Measurements from ENCODE around the gene ZCCHC3.
A peak's percentile ranks its signal among the peaks of the same experiment; 100 is the strongest.

The ZCCHC3 gene

DNA sequence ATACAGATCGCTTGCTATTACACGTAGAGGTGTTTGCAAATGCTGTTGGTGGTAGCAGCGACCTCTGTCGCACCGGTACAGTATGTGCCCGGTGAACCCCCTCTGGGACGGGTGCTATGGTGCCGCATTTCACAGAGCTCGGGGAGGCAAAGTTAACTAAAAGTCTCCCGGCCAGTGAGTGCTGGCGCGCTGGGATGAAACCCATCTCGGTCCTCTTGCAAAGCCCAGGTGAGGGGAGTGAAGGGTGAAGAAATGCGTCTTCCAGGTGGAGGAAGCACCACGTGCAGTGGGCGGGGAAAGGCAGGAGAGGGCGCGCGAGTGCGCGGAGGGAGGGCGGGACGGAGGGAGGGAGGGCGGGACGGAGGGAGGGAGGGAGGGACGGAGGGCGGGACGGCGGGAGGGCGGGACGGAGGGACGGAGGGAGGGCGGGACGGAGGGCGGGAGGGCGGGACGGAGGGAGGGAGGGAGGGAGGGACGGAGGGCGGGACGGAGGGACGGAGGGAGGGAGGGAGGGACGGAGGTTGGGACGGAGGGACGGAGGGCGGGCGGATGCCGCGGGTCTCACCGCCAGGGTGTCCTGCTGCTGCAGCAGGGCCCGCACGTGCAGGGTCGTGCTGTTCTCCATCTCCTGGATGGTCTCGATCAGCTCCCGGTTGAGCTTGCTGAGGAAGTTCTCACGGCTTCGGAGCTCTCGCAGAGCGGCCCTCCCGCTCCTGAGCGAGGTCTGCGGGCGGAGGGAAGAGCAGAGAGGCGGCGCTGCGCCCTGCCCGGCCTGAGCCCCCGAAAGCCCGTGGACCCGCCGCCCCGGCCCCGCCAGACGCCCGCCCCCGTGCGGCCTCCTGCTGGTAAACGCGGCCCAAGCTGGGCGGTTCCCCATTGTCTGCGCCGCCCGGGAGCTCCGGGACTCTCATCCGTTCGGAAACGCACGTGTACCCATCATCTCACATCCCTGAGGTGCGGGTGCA, 18.5 kb upstream of the ZCCHC3 start:
- peak; percentile 43 for DNase-seq (ENCODE audit: low read depth)
- H3K4me3 ChIP-seq (ENCODE audit: low read length), result no peak overlapping the region
- TF ChIP-seq, protein P1, sequence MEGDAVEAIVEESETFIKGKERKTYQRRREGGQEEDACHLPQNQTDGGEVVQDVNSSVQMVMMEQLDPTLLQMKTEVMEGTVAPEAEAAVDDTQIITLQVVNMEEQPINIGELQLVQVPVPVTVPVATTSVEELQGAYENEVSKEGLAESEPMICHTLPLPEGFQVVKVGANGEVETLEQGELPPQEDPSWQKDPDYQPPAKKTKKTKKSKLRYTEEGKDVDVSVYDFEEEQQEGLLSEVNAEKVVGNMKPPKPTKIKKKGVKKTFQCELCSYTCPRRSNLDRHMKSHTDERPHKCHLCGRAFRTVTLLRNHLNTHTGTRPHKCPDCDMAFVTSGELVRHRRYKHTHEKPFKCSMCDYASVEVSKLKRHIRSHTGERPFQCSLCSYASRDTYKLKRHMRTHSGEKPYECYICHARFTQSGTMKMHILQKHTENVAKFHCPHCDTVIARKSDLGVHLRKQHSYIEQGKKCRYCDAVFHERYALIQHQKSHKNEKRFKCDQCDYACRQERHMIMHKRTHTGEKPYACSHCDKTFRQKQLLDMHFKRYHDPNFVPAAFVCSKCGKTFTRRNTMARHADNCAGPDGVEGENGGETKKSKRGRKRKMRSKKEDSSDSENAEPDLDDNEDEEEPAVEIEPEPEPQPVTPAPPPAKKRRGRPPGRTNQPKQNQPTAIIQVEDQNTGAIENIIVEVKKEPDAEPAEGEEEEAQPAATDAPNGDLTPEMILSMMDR (IDR thresholded peaks at IDR 0.05; ENCODE audit: insufficient read depth, low read depth, low read length, missing control alignments), result peak; percentile 24

DNA sequence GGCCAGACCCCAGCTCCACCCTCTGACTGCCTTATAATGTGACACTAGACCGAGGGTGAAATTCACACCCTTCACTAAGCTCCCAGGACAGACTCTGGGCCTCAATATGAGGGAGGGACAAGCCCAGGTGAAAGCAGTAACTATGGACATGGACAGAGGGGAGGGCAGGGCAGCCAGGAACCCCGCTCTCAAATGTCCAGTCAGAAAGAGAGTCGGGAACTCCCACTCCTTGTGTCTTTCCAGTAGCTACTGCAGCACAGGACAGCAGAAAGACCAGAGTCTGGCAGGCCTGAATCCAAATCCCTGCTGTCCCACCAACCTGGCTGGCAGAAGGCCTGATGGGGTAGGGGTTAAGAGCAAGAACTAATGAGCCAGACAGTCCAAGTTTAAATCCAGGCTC, 13.2 kb upstream of the ZCCHC3 start:
- H3K4me3 ChIP-seq (ENCODE audit: low read length), result no peak overlapping the region
- DNase-seq (ENCODE audit: low read depth), result no peak
- TF ChIP-seq, protein P1 (IDR thresholded peaks at IDR 0.05; ENCODE audit: insufficient read depth, low read depth, low read length, missing control alignments), result no peak

GRCh38 chr20:286508-286907, 10.9 kb upstream of the ZCCHC3 start:
- TF ChIP-seq, protein P1 (IDR thresholded peaks at IDR 0.05; ENCODE audit: insufficient read depth, low read depth, low read length, missing control alignments), result no peak
- no peak overlapping the region for H3K4me3 ChIP-seq (ENCODE audit: low read length)
- DNase-seq (ENCODE audit: low read depth), result no peak

GRCh38 chr20:288956-289692, 8.2 kb upstream of the ZCCHC3 start:
- no peak overlapping the region for H3K4me3 ChIP-seq (ENCODE audit: low read length)
- TF ChIP-seq, protein P1 (IDR thresholded peaks at IDR 0.05; ENCODE audit: insufficient read depth, low read depth, low read length, missing control alignments), result no peak
- no peak for DNase-seq (ENCODE audit: low read depth)

GRCh38 chr20:289693-290083, 7.7 kb upstream of the ZCCHC3 start:
- no peak for DNase-seq (ENCODE audit: low read depth)
- H3K4me3 ChIP-seq (ENCODE audit: low read length), result peak overlapping the region; percentile 79
- TF ChIP-seq, protein P1 (IDR thresholded peaks at IDR 0.05; ENCODE audit: insufficient read depth, low read depth, low read length, missing control alignments), result no peak

GRCh38 chr20:290084-290831, 7.1 kb upstream of the ZCCHC3 start, which contains the start of gene C20orf96:
Gene C20orf96, minus strand, starts transcription at chr20:290750. Its CDS starts 140 bp downstream, at chr20:290610.
- peak within 1 kb of the TSS; percentile 79 for H3K4me3 ChIP-seq (ENCODE audit: low read length)
- peak; percentile 88 for DNase-seq (ENCODE audit: low read depth)
- TF ChIP-seq, protein P1 (IDR thresholded peaks at IDR 0.05; ENCODE audit: insufficient read depth, low read depth, low read length, missing control alignments), result peak; percentile 57

All from epithelial cell of esophagus (primary cell).